ENCODE data around the gene FAM3D. TPM values are rescaled to one million over a fixed set of nuclear protein-coding genes. Genes with fewer than 3 reads are reported as not detected.

FAM3D gene
- total and polyA plus RNA-seq, 4 donors, result 0.09 TPM; not detected in 3

Other genes starting within 250 kb of the FAM3D start
- gene PDHB, start 232.9 kb downstream of the FAM3D start, total RNA-seq, result 10 to 100 TPM; 47.8 to 65.6 TPM
- 10 to 100 TPM; 55.6 to 92.1 TPM for gene PDHB, start 232.9 kb downstream of the FAM3D start, polyA plus RNA-seq
- 10 to 100 TPM; 10.7 to 13.8 TPM for gene KCTD6, start 174.7 kb downstream of the FAM3D start, total RNA-seq
- 10 to 100 TPM in 1 of 2 donors, 1 to 10 TPM in 1; 6.5 to 10.0 TPM for gene KCTD6, start 174.7 kb downstream of the FAM3D start, polyA plus RNA-seq
- 100 to 1,000 TPM in 1 of 2 donors, 10 to 100 TPM in 1; 74.3 to 179 TPM for gene ACOX2, start 129.6 kb downstream of the FAM3D start, total RNA-seq
- 100 to 1,000 TPM; 104 to 214 TPM for gene ACOX2, start 129.6 kb downstream of the FAM3D start, polyA plus RNA-seq
- 1 to 10 TPM in 1 of 2 donors, under 1 TPM in 1; 0.05 to 1.3 TPM for gene FAM107A, start 89.4 kb downstream of the FAM3D start, total RNA-seq
- 1 to 10 TPM; 1.5 to 4.7 TPM for gene FAM107A, start 89.4 kb downstream of the FAM3D start, polyA plus RNA-seq